Stomach (tissue), 4 donors: ENCODE measurements around the gene MAPK8IP3.
"Not testable (repeated sequence)": the region's sequence is repeated elsewhere in the genome, so short reads cannot be mapped to it uniquely, and the experiment has no call there.

ENCODE experiments used
- CTCF ChIP-seq, 7 experiments: fragments of 450-650 bp in 4 of 7; fragments of 200-600 bp in 3 of 7; sonication (generic) in 3 of 7; IDR thresholded peaks; one replicate each; pipeline ENCODE4 v1.5.1; 2016 to 2019; ENCODE audit warnings: antibody characterized with exemption in 7 of 7, control low read depth in 2 of 7, mild to moderate bottlenecking in 1 of 7
- EP300 ChIP-seq: sonication (generic); formaldehyde crosslinking; IDR thresholded peaks from one replicate; pipeline ENCODE4 v1.6.1; 2017; ENCODE audit warnings: antibody characterized with exemption
- POLR2AphosphoS5 ChIP-seq, 3 donors: sonication (generic); formaldehyde crosslinking; IDR thresholded peaks; one replicate each; pipeline ENCODE4 v1.6.1; 2016; ENCODE audit warnings: antibody characterized with exemption in 3 of 3

- TF ChIP-seq CTCF (IDR thresholded peaks at IDR 0.05); POLR2AphosphoS5 (IDR thresholded peaks at IDR 0.05); EP300: not testable (repeated sequence)
Measured at GRCh38 chr16:1718236-1718635, 12.2 kb downstream of the MAPK8IP3 start.
